Activated CD8-positive, alpha-beta T cell treated with anti-CD3 and anti-CD28 coated beads for 36 hours (primary cell): ENCODE results near the gene R3HDM4. TPM values are rescaled to one million over a fixed set of nuclear protein-coding genes. Genes with fewer than 3 reads are reported as not detected.

Experiments
- ATAC-seq: fragments of 200-7000 bp; cut with Tn5 transposase; one replicate; pipeline ENCODE4 v1.10.0; 2021; ENCODE audit warnings: mild to moderate bottlenecking, moderate library complexity
- CTCF ChIA-PET: fragments of 350-600 bp; sonication (Branson Sonifier 250); formaldehyde crosslinking; loops from one replicate; lab custom pipeline; 2021; ENCODE audit warnings: antibody characterized with exemption; lab: Charles Lee
- POLR2A ChIA-PET: fragments of 350-600 bp; sonication (Branson Sonifier 250); formaldehyde crosslinking; loops from one replicate; lab custom pipeline; 2021; ENCODE audit warnings: antibody characterized with exemption; lab: Charles Lee
- DNase-seq: peaks from one replicate; pipeline ENCODE4 v3.0.0-alpha.2; 2020
- H3K27ac Mint-ChIP-seq: one replicate; pipeline ENCODE4 v1.8.0; 2021; ENCODE audit warnings: mild to moderate bottlenecking, mixed read lengths
- H3K27me3 Mint-ChIP-seq: one replicate; pipeline ENCODE4 v1.8.0; 2021; ENCODE audit warnings: mixed read lengths
- H3K36me3 Mint-ChIP-seq: one replicate; pipeline ENCODE4 v1.8.0; 2021; ENCODE audit warnings: low read depth, mixed read lengths
- H3K4me1 Mint-ChIP-seq: one replicate; pipeline ENCODE4 v1.8.0; 2021; ENCODE audit warnings: low read depth, mixed read lengths
- H3K4me3 Mint-ChIP-seq: one replicate; pipeline ENCODE4 v1.8.0; 2021; ENCODE audit warnings: mild to moderate bottlenecking, moderate library complexity, mixed read lengths
- H3K9me3 Mint-ChIP-seq: one replicate; pipeline ENCODE4 v1.8.0; 2021; ENCODE audit warnings: mixed read lengths
- CTCF ChIP-seq: fragments of 200-600 bp; IDR thresholded peaks from one replicate; pipeline ENCODE4 v1.8.0; 2022; ENCODE audit warnings: antibody characterized with exemption, mild to moderate bottlenecking
- intact Hi-C: fragments of 100-400 bp; cut with micrococcal nuclease; formaldehyde crosslinking; loops from one replicate; pipeline ENCODE4 v1.10.0; 2022
- total RNA-seq, 2 experiments: library from RNA; stranded (reverse); gene quantifications; one replicate each; pipeline ENCODE4 v1.2.3, GENCODE V29; 2021

Gene R3HDM4
- total RNA-seq, 2 experiments from 2014 or later: 58.4 to 61.5 TPM

GRCh38 chr19:902093-902370 lies 11.0 kb downstream of the R3HDM4 start:
- POLR2A ChIA-PET: interaction anchor here (2.2 kb wide), 1 partner anchor 9 kb away, joined by 10 read pairs; the partner anchor contains the start of genes MED16 and RNU6-9

GRCh38 chr19:901216-902092 lies 11.6 kb downstream of the R3HDM4 start:
- no peaks in the 10 kb centered on the region for H3K9me3 Mint-ChIP-seq
- no peak for TF ChIP-seq CTCF
- no peaks in the 10 kb centered on the region for H3K27me3 Mint-ChIP-seq
- H3K4me3 Mint-ChIP-seq: no peak overlapping the region
- no peak for ATAC-seq
- no peak overlapping the region for H3K27ac Mint-ChIP-seq
- ChIA-PET CTCF (interaction anchor here (1.3 to 1.7 kb wide), 3 partner anchors 8 to 38 kb away, joined by 3 to 5 read pairs (median 4); partner anchors contain the start of genes MED16 and RNU6-9), POLR2A (interaction anchor here (0.8 to 2.2 kb wide), 2 partner anchors 8 to 83 kb away, joined by 3 to 10 read pairs; partner anchors contain the start of genes MED16 and RNU6-9)
- intact Hi-C loops: no loop called here
- H3K36me3 Mint-ChIP-seq: peaks cover 12% of the 10 kb centered on the region
- peaks cover 26% of the 10 kb centered on the region for H3K4me1 Mint-ChIP-seq
- DNase-seq: no peak

More at GRCh38 chr19:902093-902370, 11.0 kb downstream of the R3HDM4 start:
- TF ChIP-seq CTCF: no peak
- Mint-ChIP-seq H3K9me3 (no peaks in the 10 kb centered on the region), H3K4me1 (peaks cover 30% of the 10 kb centered on the region), H3K36me3 (peaks cover 9% of the 10 kb centered on the region), H3K27me3 (no peaks in the 10 kb centered on the region), H3K27ac (no peak overlapping the region), H3K4me3 (no peak overlapping the region)
- ATAC-seq (no peak), DNase-seq (no peak)
- CTCF ChIA-PET: interaction anchor here (1.3 to 1.7 kb wide), 3 partner anchors 9 to 38 kb away, joined by 3 to 5 read pairs (median 4); partner anchors contain the start of genes MED16 and RNU6-9
- intact Hi-C loops: no loop called here

- ATAC-seq (peak; percentile 65), DNase-seq (peak; percentile 48)
- ChIA-PET POLR2A (no interaction called here), CTCF (no interaction called here)
- H3K36me3 Mint-ChIP-seq: peaks cover 12% of the 10 kb centered on the region
- no peaks in the 10 kb centered on the region for H3K27me3 Mint-ChIP-seq
- H3K27ac Mint-ChIP-seq: no peak overlapping the region
- no peaks in the 10 kb centered on the region for H3K9me3 Mint-ChIP-seq
- no peak overlapping the region for H3K4me3 Mint-ChIP-seq
- no peak for TF ChIP-seq CTCF
- intact Hi-C loops: no loop called here
- peaks cover 21% of the 10 kb centered on the region for H3K4me1 Mint-ChIP-seq
Observed at GRCh38 chr19:900302-901111, 12.5 kb downstream of the R3HDM4 start.

- Mint-ChIP-seq H3K27ac (no peak overlapping the region), H3K27me3 (no peaks in the 10 kb centered on the region), H3K9me3 (no peaks in the 10 kb centered on the region), H3K4me3 (no peak overlapping the region), H3K4me1 (peaks cover 20% of the 10 kb centered on the region), H3K36me3 (peaks cover 12% of the 10 kb centered on the region)
- intact Hi-C loops: no loop called here
- DNase-seq: no peak
- peak; percentile 19 for ATAC-seq
- ChIA-PET CTCF (no interaction called here), POLR2A (no interaction called here)
- TF ChIP-seq CTCF: no peak
Observed at GRCh38 chr19:900043-900301, 13.0 kb downstream of the R3HDM4 start.
